Stomach (tissue), 4 donors: ENCODE data around the gene PLXNA1.

Source experiments
- POLR2AphosphoS5 ChIP-seq, 3 donors: sonication (generic); formaldehyde crosslinking; IDR thresholded peaks; one replicate each; pipeline ENCODE4 v1.6.1; 2016; ENCODE audit warnings: antibody characterized with exemption in 3 of 3
- TF ChIP-seq, protein P1 (sequence below), 7 experiments: fragments of 450-650 bp in 4 of 7; fragments of 200-600 bp in 3 of 7; sonication (generic) in 3 of 7; IDR thresholded peaks; one replicate each; pipeline ENCODE4 v1.5.1; 2016 to 2019; ENCODE audit warnings: antibody characterized with exemption in 7 of 7, control low read depth in 2 of 7, mild to moderate bottlenecking in 1 of 7

- TF ChIP-seq, protein P1, sequence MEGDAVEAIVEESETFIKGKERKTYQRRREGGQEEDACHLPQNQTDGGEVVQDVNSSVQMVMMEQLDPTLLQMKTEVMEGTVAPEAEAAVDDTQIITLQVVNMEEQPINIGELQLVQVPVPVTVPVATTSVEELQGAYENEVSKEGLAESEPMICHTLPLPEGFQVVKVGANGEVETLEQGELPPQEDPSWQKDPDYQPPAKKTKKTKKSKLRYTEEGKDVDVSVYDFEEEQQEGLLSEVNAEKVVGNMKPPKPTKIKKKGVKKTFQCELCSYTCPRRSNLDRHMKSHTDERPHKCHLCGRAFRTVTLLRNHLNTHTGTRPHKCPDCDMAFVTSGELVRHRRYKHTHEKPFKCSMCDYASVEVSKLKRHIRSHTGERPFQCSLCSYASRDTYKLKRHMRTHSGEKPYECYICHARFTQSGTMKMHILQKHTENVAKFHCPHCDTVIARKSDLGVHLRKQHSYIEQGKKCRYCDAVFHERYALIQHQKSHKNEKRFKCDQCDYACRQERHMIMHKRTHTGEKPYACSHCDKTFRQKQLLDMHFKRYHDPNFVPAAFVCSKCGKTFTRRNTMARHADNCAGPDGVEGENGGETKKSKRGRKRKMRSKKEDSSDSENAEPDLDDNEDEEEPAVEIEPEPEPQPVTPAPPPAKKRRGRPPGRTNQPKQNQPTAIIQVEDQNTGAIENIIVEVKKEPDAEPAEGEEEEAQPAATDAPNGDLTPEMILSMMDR (IDR thresholded peaks at IDR 0.05): no peak
- no peak for TF ChIP-seq POLR2AphosphoS5 (IDR thresholded peaks at IDR 0.05)
These were observed 4.7 kb downstream of the PLXNA1 start for GRCh38 chr3:126987596-126987995.
